Measurements from ENCODE around the gene METTL21A.

The METTL21A gene

GRCh38 chr2:207619764-207620203, 5.4 kb downstream of the METTL21A start:
- H3K4me2 ChIP-seq (ENCODE audit: low read length): no peak overlapping the region
- no peaks in the 10 kb centered on the region for H3K27me3 ChIP-seq (ENCODE audit: control insufficient read depth, insufficient read depth, low read length)
- H3K9ac ChIP-seq (ENCODE audit: low read depth, low read length): no peak overlapping the region
- H3K9me3 ChIP-seq (replicated peaks; ENCODE audit: low read length): no peaks in the 10 kb centered on the region
- peaks cover 23% of the 10 kb centered on the region for H3K4me1 ChIP-seq (ENCODE audit: control insufficient read depth, insufficient read depth, low read length)
- H3K4me3 ChIP-seq (ENCODE audit: low read length): no peak overlapping the region
- peaks cover 6% of the 10 kb centered on the region for H3K36me3 ChIP-seq (ENCODE audit: insufficient read depth, low read length)

- H3K4me1 ChIP-seq (ENCODE audit: control insufficient read depth, insufficient read depth, low read length): peaks cover 23% of the 10 kb centered on the region
- H3K9me3 ChIP-seq (replicated peaks; ENCODE audit: low read length): no peaks in the 10 kb centered on the region
- H3K4me3 ChIP-seq (ENCODE audit: low read length): peak overlapping the region; percentile 15
- H3K36me3 ChIP-seq (ENCODE audit: insufficient read depth, low read length): peaks cover 9% of the 10 kb centered on the region
- peak overlapping the region; percentile 60 for H3K4me2 ChIP-seq (ENCODE audit: low read length)
- H3K27me3 ChIP-seq (ENCODE audit: control insufficient read depth, insufficient read depth, low read length): no peaks in the 10 kb centered on the region
- peak overlapping the region; percentile 61 for H3K9ac ChIP-seq (ENCODE audit: low read depth, low read length)
These were observed 8.1 kb downstream of the METTL21A start for GRCh38 chr2:207617011-207617671.

GRCh38 chr2:207616185-207616584, 9.0 kb downstream of the METTL21A start:
- Histone ChIP-seq H3K9ac (ENCODE audit: low read depth, low read length) (peak overlapping the region; percentile 61), H3K4me2 (ENCODE audit: low read length) (no peak overlapping the region), H3K36me3 (ENCODE audit: insufficient read depth, low read length) (peaks cover 9% of the 10 kb centered on the region), H3K4me1 (ENCODE audit: control insufficient read depth, insufficient read depth, low read length) (peaks cover 23% of the 10 kb centered on the region), H3K4me3 (ENCODE audit: low read length) (no peak overlapping the region), H3K9me3 (replicated peaks; ENCODE audit: low read length) (no peaks in the 10 kb centered on the region), H3K27me3 (ENCODE audit: control insufficient read depth, insufficient read depth, low read length) (no peaks in the 10 kb centered on the region)

GRCh38 chr2:207614824-207615223, 10.4 kb downstream of the METTL21A start:
- H3K27me3 ChIP-seq (ENCODE audit: control insufficient read depth, insufficient read depth, low read length): no peaks in the 10 kb centered on the region
- no peak overlapping the region for H3K9ac ChIP-seq (ENCODE audit: low read depth, low read length)
- no peak overlapping the region for H3K4me2 ChIP-seq (ENCODE audit: low read length)
- no peak overlapping the region for H3K4me3 ChIP-seq (ENCODE audit: low read length)
- H3K4me1 ChIP-seq (ENCODE audit: control insufficient read depth, insufficient read depth, low read length): peaks cover 23% of the 10 kb centered on the region
- no peaks in the 10 kb centered on the region for H3K9me3 ChIP-seq (replicated peaks; ENCODE audit: low read length)
- peaks cover 3% of the 10 kb centered on the region for H3K36me3 ChIP-seq (ENCODE audit: insufficient read depth, low read length)

GRCh38 chr2:207612714-207613113, 12.5 kb downstream of the METTL21A start:
- Histone ChIP-seq H3K27me3 (ENCODE audit: control insufficient read depth, insufficient read depth, low read length) (no peaks in the 10 kb centered on the region), H3K4me3 (ENCODE audit: low read length) (no peak overlapping the region), H3K36me3 (ENCODE audit: insufficient read depth, low read length) (peaks cover 3% of the 10 kb centered on the region), H3K9ac (ENCODE audit: low read depth, low read length) (no peak overlapping the region), H3K4me2 (ENCODE audit: low read length) (no peak overlapping the region), H3K4me1 (ENCODE audit: control insufficient read depth, insufficient read depth, low read length) (peaks cover 19% of the 10 kb centered on the region), H3K9me3 (replicated peaks; ENCODE audit: low read length) (no peaks in the 10 kb centered on the region)

- Histone ChIP-seq H3K4me2 (ENCODE audit: low read length) (no peak overlapping the region), H3K4me3 (ENCODE audit: low read length) (no peak overlapping the region), H3K27me3 (ENCODE audit: control insufficient read depth, insufficient read depth, low read length) (no peaks in the 10 kb centered on the region), H3K9me3 (replicated peaks; ENCODE audit: low read length) (no peaks in the 10 kb centered on the region), H3K36me3 (ENCODE audit: insufficient read depth, low read length) (peaks cover 7% of the 10 kb centered on the region), H3K4me1 (ENCODE audit: control insufficient read depth, insufficient read depth, low read length) (no peaks in the 10 kb centered on the region), H3K9ac (ENCODE audit: low read depth, low read length) (no peak overlapping the region)
These were observed 18.4 kb downstream of the METTL21A start for GRCh38 chr2:207606829-207607228.

- H3K36me3 ChIP-seq (ENCODE audit: insufficient read depth, low read length): peaks cover 7% of the 10 kb centered on the region
- no peaks in the 10 kb centered on the region for H3K9me3 ChIP-seq (replicated peaks; ENCODE audit: low read length)
- H3K4me2 ChIP-seq (ENCODE audit: low read length): no peak overlapping the region
- no peak overlapping the region for H3K9ac ChIP-seq (ENCODE audit: low read depth, low read length)
- H3K27me3 ChIP-seq (ENCODE audit: control insufficient read depth, insufficient read depth, low read length): no peaks in the 10 kb centered on the region
- H3K4me1 ChIP-seq (ENCODE audit: control insufficient read depth, insufficient read depth, low read length): no peaks in the 10 kb centered on the region
- H3K4me3 ChIP-seq (ENCODE audit: low read length): no peak overlapping the region
These were observed 18.8 kb downstream of the METTL21A start for GRCh38 chr2:207606399-207606798.

GRCh38 chr2:207603486-207603885, 21.7 kb downstream of the METTL21A start:
- Histone ChIP-seq H3K4me2 (ENCODE audit: low read length) (no peak overlapping the region), H3K4me1 (ENCODE audit: control insufficient read depth, insufficient read depth, low read length) (no peaks in the 10 kb centered on the region), H3K9me3 (replicated peaks; ENCODE audit: low read length) (no peaks in the 10 kb centered on the region), H3K36me3 (ENCODE audit: insufficient read depth, low read length) (peaks cover 7% of the 10 kb centered on the region), H3K4me3 (ENCODE audit: low read length) (no peak overlapping the region), H3K9ac (ENCODE audit: low read depth, low read length) (no peak overlapping the region), H3K27me3 (ENCODE audit: control insufficient read depth, insufficient read depth, low read length) (no peaks in the 10 kb centered on the region)

GRCh38 chr2:207601774-207602173, 23.4 kb downstream of the METTL21A start:
- no peaks in the 10 kb centered on the region for H3K9me3 ChIP-seq (replicated peaks; ENCODE audit: low read length)
- H3K4me1 ChIP-seq (ENCODE audit: control insufficient read depth, insufficient read depth, low read length): no peaks in the 10 kb centered on the region
- no peak overlapping the region for H3K9ac ChIP-seq (ENCODE audit: low read depth, low read length)
- H3K36me3 ChIP-seq (ENCODE audit: insufficient read depth, low read length): peaks cover 15% of the 10 kb centered on the region
- H3K4me2 ChIP-seq (ENCODE audit: low read length): no peak overlapping the region
- no peaks in the 10 kb centered on the region for H3K27me3 ChIP-seq (ENCODE audit: control insufficient read depth, insufficient read depth, low read length)
- H3K4me3 ChIP-seq (ENCODE audit: low read length): no peak overlapping the region

GRCh38 chr2:207600231-207600630, 25.0 kb downstream of the METTL21A start:
- H3K4me3 ChIP-seq (ENCODE audit: low read length): no peak overlapping the region
- no peak overlapping the region for H3K4me2 ChIP-seq (ENCODE audit: low read length)
- H3K27me3 ChIP-seq (ENCODE audit: control insufficient read depth, insufficient read depth, low read length): no peaks in the 10 kb centered on the region
- no peak overlapping the region for H3K9ac ChIP-seq (ENCODE audit: low read depth, low read length)
- peaks cover 25% of the 10 kb centered on the region for H3K36me3 ChIP-seq (ENCODE audit: insufficient read depth, low read length)
- no peaks in the 10 kb centered on the region for H3K4me1 ChIP-seq (ENCODE audit: control insufficient read depth, insufficient read depth, low read length)
- H3K9me3 ChIP-seq (replicated peaks; ENCODE audit: low read length): no peaks in the 10 kb centered on the region

GRCh38 chr2:207599636-207600035, 25.6 kb downstream of the METTL21A start:
- Histone ChIP-seq H3K27me3 (ENCODE audit: control insufficient read depth, insufficient read depth, low read length) (no peaks in the 10 kb centered on the region), H3K4me3 (ENCODE audit: low read length) (no peak overlapping the region), H3K9ac (ENCODE audit: low read depth, low read length) (no peak overlapping the region), H3K9me3 (replicated peaks; ENCODE audit: low read length) (no peaks in the 10 kb centered on the region), H3K4me1 (ENCODE audit: control insufficient read depth, insufficient read depth, low read length) (no peaks in the 10 kb centered on the region), H3K36me3 (ENCODE audit: insufficient read depth, low read length) (peaks cover 25% of the 10 kb centered on the region), H3K4me2 (ENCODE audit: low read length) (no peak overlapping the region)

GRCh38 chr2:207594731-207595130, 30.5 kb downstream of the METTL21A start:
- no peak overlapping the region for H3K9ac ChIP-seq (ENCODE audit: low read depth, low read length)
- H3K36me3 ChIP-seq (ENCODE audit: insufficient read depth, low read length): peaks cover 28% of the 10 kb centered on the region
- H3K4me2 ChIP-seq (ENCODE audit: low read length): no peak overlapping the region
- H3K4me1 ChIP-seq (ENCODE audit: control insufficient read depth, insufficient read depth, low read length): no peaks in the 10 kb centered on the region
- H3K9me3 ChIP-seq (replicated peaks; ENCODE audit: low read length): no peaks in the 10 kb centered on the region
- no peak overlapping the region for H3K4me3 ChIP-seq (ENCODE audit: low read length)
- H3K27me3 ChIP-seq (ENCODE audit: control insufficient read depth, insufficient read depth, low read length): no peaks in the 10 kb centered on the region

Data from skeletal muscle satellite cell (primary cell).